Fibroblast of peridontal ligament (primary cell): ENCODE measurements around the gene ZMIZ1.
"Not testable (repeated sequence)": the region's sequence is repeated elsewhere in the genome, so short reads cannot be mapped to it uniquely, and the experiment has no call there.

Source experiments
- DNase-seq: peaks from one replicate; pipeline ENCODE4 v3.0.0-alpha.2; 2010; ENCODE audit errors: extremely low read depth

Gene ZMIZ1

GRCh38 chr10:79324032-79324695, 255.4 kb downstream of the ZMIZ1 start:
- no peak for DNase-seq

- no peak for DNase-seq
Observed at GRCh38 chr10:79326361-79327089, 257.8 kb downstream of the ZMIZ1 start.

- no peak for DNase-seq
Observed at GRCh38 chr10:79327090-79327457, 258.3 kb downstream of the ZMIZ1 start.

GRCh38 chr10:79328147-79328701, 259.5 kb downstream of the ZMIZ1 start:
- DNase-seq = no peak

GRCh38 chr10:79328737-79329504, 260.2 kb downstream of the ZMIZ1 start:
- DNase-seq = no peak

- DNase-seq = no peak
Observed at GRCh38 chr10:79329529-79329928, 260.8 kb downstream of the ZMIZ1 start.

GRCh38 chr10:79331226-79331625, 262.5 kb downstream of the ZMIZ1 start:
- DNase-seq = no peak

GRCh38 chr10:79331709-79332108, 262.9 kb downstream of the ZMIZ1 start:
- DNase-seq = peak; percentile 77

GRCh38 chr10:79332610-79333315, 264.0 kb downstream of the ZMIZ1 start:
- not testable (repeated sequence) for DNase-seq

GRCh38 chr10:79333513-79333912, 264.7 kb downstream of the ZMIZ1 start:
- DNase-seq = peak; percentile 67

- no peak for DNase-seq
Observed at GRCh38 chr10:79334573-79334972, 265.8 kb downstream of the ZMIZ1 start.

GRCh38 chr10:79335094-79335469, 266.3 kb downstream of the ZMIZ1 start:
- DNase-seq = no peak

- DNase-seq = no peak
Observed at GRCh38 chr10:79335470-79336235, 266.9 kb downstream of the ZMIZ1 start.

GRCh38 chr10:79336276-79336675, 267.5 kb downstream of the ZMIZ1 start:
- DNase-seq = no peak

GRCh38 chr10:79336739-79337138, 268.0 kb downstream of the ZMIZ1 start:
- DNase-seq = no peak

- DNase-seq = not testable (repeated sequence)
Observed at GRCh38 chr10:79337783-79338469, 269.2 kb downstream of the ZMIZ1 start.

- DNase-seq = no peak
Observed at GRCh38 chr10:79339266-79339665, 270.5 kb downstream of the ZMIZ1 start.

GRCh38 chr10:79340646-79341244, 272.0 kb downstream of the ZMIZ1 start:
- no peak for DNase-seq

- DNase-seq = no peak
Observed at GRCh38 chr10:79342295-79342761, 273.6 kb downstream of the ZMIZ1 start.
